Germinal center (tissue), 1 donor: ENCODE measurements around the gene TLCD2.
"Not testable (repeated sequence)": the region's sequence is repeated elsewhere in the genome, so short reads cannot be mapped to it uniquely, and the experiment has no call there.

ENCODE experiments used
- DNase-seq: peaks from one replicate; pipeline ENCODE4 v3.0.0; 2012; ENCODE audit warnings: mixed read lengths, low spot score

The TLCD2 gene

GRCh38 chr17:1709971-1710806, at the start of gene TLCD2:
Gene TLCD2, minus strand, starts transcription at chr17:1710377. Its CDS starts 135 bp downstream, at chr17:1710242.
- no peak for DNase-seq

GRCh38 chr17:1759529-1759928, 49.4 kb upstream of the TLCD2 start:
- no peak for DNase-seq

GRCh38 chr17:1758807-1759206, 48.6 kb upstream of the TLCD2 start:
- no peak for DNase-seq

- DNase-seq, result no peak
Measured at GRCh38 chr17:1755827-1756262, 45.7 kb upstream of the TLCD2 start.

GRCh38 chr17:1755252-1755826, 45.2 kb upstream of the TLCD2 start:
- no peak for DNase-seq

GRCh38 chr17:1754430-1755112, 44.4 kb upstream of the TLCD2 start:
- no peak for DNase-seq

GRCh38 chr17:1753767-1754429, 43.7 kb upstream of the TLCD2 start:
- no peak for DNase-seq

- peak; percentile 35 for DNase-seq
Measured at GRCh38 chr17:1752425-1753262, 42.5 kb upstream of the TLCD2 start.

- no peak for DNase-seq
Measured at GRCh38 chr17:1750628-1751027, 40.5 kb upstream of the TLCD2 start.

GRCh38 chr17:1746975-1747543, 36.9 kb upstream of the TLCD2 start:
- DNase-seq, result no peak

GRCh38 chr17:1745513-1746020, 35.4 kb upstream of the TLCD2 start:
- no peak for DNase-seq

- DNase-seq, result no peak
Measured at GRCh38 chr17:1744551-1745512, 34.7 kb upstream of the TLCD2 start.

GRCh38 chr17:1743088-1743439, 32.9 kb upstream of the TLCD2 start:
- DNase-seq, result no peak

- no peak for DNase-seq
Measured at GRCh38 chr17:1742371-1743087, 32.4 kb upstream of the TLCD2 start, which contains the start of gene SERPINF2. Gene SERPINF2, plus strand, starts transcription at chr17:1742871. Its CDS starts 2,125 bp downstream, at chr17:1744996.

GRCh38 chr17:1741899-1742298, 31.7 kb upstream of the TLCD2 start:
- not testable (repeated sequence) for DNase-seq

- no peak for DNase-seq
Measured at GRCh38 chr17:1737531-1738291, 27.5 kb upstream of the TLCD2 start.

- DNase-seq, result no peak
Measured at GRCh38 chr17:1736348-1737281, 26.4 kb upstream of the TLCD2 start.
